Right lobe of liver (tissue), 4 donors: ENCODE measurements around the gene RBM10.

Experiments
- POLR2A ChIP-seq: fragments of 450-650 bp; IDR thresholded peaks from one replicate; pipeline ENCODE4 v1.6.1; 2017; ENCODE audit warnings: antibody characterized with exemption, mild to moderate bottlenecking
- TF ChIP-seq, protein P1 (sequence below), 4 donors: fragments of 200-600 bp in 3 of 4; fragments of 450-650 bp in 1 of 4; IDR thresholded peaks; one replicate each; pipeline versions ENCODE4 v1.5.1 to v1.8.0; 2016 to 2022; ENCODE audit warnings: antibody characterized with exemption in 4 of 4, mild to moderate bottlenecking in 2 of 4
- donor health status: DM: no; HTN: no; CAD: no.
- donor health status: DM: no; HTN: no; CAD: no.
- donor health status: DM: no; HTN: yes; CAD: no.

DNA sequence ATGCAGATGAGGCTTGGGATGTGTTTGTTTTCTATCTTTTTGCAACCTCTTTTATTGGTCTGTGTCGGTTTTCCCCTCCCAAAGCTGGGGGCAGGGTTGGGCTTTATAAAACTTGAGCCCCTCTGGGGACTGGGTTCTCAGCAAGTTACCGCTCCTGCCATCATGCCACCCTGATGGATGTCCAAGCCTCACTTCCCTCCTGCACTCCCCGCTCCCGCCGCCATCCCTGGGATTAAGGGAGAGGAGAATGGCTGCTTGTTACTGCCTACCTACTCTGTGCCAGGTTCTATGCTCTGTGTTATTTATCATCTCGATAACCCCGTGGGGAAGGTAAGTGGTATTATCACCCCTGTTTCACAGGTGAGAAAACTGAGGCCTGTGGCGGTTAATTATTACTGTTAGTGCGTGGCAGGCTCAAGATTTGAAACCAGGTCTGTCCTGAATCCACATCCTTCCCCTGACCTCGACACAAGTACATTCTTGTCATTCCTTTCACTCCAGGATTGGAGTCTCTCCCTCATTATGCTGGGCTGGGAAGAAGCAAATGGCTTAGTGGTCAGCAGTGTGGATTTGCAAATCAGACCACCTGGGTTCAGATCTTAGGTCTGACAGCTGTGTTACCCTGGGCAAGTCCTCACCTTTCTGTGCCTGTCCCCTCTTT lies 53.1 kb downstream of the RBM10 start:
- TF ChIP-seq, protein P1, sequence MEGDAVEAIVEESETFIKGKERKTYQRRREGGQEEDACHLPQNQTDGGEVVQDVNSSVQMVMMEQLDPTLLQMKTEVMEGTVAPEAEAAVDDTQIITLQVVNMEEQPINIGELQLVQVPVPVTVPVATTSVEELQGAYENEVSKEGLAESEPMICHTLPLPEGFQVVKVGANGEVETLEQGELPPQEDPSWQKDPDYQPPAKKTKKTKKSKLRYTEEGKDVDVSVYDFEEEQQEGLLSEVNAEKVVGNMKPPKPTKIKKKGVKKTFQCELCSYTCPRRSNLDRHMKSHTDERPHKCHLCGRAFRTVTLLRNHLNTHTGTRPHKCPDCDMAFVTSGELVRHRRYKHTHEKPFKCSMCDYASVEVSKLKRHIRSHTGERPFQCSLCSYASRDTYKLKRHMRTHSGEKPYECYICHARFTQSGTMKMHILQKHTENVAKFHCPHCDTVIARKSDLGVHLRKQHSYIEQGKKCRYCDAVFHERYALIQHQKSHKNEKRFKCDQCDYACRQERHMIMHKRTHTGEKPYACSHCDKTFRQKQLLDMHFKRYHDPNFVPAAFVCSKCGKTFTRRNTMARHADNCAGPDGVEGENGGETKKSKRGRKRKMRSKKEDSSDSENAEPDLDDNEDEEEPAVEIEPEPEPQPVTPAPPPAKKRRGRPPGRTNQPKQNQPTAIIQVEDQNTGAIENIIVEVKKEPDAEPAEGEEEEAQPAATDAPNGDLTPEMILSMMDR (IDR thresholded peaks at IDR 0.05): no peak
- no peak for TF ChIP-seq POLR2A
